Forelimb muscle (tissue), 1 donor: ENCODE measurements around the gene COL17A1. TPM values are rescaled to one million over a fixed set of nuclear protein-coding genes. Genes with fewer than 3 reads are reported as not detected.

Source experiments
- DNase-seq: peaks from one replicate; pipeline ENCODE4 v3.0.0-alpha.2; 2013; ENCODE audit warnings: low read depth
- polyA plus RNA-seq: library from polyadenylated mRNA; unstranded; fragments of 120-200 nt; gene quantifications from one replicate; pipeline ENCODE4 v1.2.1, GENCODE V29; 2013; ENCODE audit not compliant: insufficient read length

Gene COL17A1
- polyA plus RNA-seq, 1 donor = 0.23 TPM

GRCh38 chr10:103990531-103990930 lies 95.1 kb downstream of the COL17A1 start:
- no peak for DNase-seq

DNA sequence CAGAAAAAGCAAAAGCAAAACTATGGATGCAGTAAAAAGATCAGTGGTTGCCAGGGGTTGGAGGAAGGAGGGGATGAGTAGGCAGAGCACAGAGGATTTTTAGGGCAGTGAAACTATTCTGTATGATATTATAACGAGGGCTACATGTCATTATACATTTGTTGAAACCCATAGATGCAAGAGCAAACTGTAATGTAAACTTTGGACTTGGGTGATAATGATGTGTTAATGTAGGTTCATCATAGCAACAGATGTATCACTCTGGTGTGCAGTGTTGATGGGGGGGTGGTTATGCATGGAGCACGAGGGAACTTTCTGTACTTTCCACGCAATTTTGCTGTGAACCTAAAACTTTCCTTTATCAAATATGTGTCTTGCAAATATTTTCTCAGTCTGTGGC lies 95.6 kb downstream of the COL17A1 start:
- no peak for DNase-seq

- no peak for DNase-seq
These were observed 99.3 kb downstream of the COL17A1 start for GRCh38 chr10:103986360-103986759.

- no peak for DNase-seq
These were observed 100.0 kb downstream of the COL17A1 start for GRCh38 chr10:103985726-103986125.

GRCh38 chr10:103983367-103983911 lies 102.2 kb downstream of the COL17A1 start:
- DNase-seq = no peak

DNA sequence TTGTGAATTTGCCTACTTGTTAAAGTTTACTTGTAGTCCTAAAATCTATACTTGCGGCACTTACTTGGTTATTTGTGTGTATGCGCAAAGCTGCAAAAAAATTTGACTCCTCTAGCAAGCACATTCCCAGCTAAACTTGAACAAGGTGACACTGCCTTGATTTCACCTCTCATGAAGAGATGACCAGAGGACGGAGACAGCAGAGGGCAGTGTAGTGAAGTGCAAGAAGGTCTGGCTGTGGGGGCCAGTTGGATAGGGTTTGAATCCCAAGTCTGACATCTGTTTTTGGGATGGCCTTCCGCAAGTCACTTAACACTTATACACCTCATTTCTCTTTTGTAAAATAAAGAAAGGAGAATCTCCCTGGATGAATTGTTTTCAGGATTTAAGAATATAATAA lies 103.0 kb downstream of the COL17A1 start:
- no peak for DNase-seq

Other genes starting within 250 kb of the COL17A1 start
- 72.7 TPM for gene SH3PXD2A, start 230.3 kb downstream of the COL17A1 start, polyA plus RNA-seq
- gene STN1, start 167.7 kb downstream of the COL17A1 start, polyA plus RNA-seq = 21.7 TPM
- gene SLK, start 118.7 kb downstream of the COL17A1 start, polyA plus RNA-seq = 26.7 TPM
- 5.9 TPM for gene SFR1, start 36.3 kb upstream of the COL17A1 start, polyA plus RNA-seq
- gene CFAP43, start 146.5 kb upstream of the COL17A1 start, polyA plus RNA-seq = 0.35 TPM
- 34.6 TPM for gene GSTO1, start 169.0 kb upstream of the COL17A1 start, polyA plus RNA-seq
- 0.99 TPM for gene GSTO2, start 183.3 kb upstream of the COL17A1 start, polyA plus RNA-seq